DOHH2 (cell line): Measurements from ENCODE around the gene NIPAL3.
"Not testable (repeated sequence)": the region's sequence is repeated elsewhere in the genome, so short reads cannot be mapped to it uniquely, and the experiment has no call there.

Experiments
- H3F3A ChIP-seq: fragments of 200-600 bp; sonication (generic), shearing (Covaris generic); 2 replicates; pipeline ENCODE4 v1.6.0; 2016; ENCODE audit warnings: antibody characterized with exemption, mild to moderate bottlenecking; ENCODE audit not compliant: control insufficient read depth, insufficient read depth
- H3K27ac ChIP-seq: fragments of 200-600 bp; sonication (generic); 2 replicates; pipeline ENCODE4 v1.5.1; 2014; ENCODE audit warnings: low read depth, mild to moderate bottlenecking, low read length, moderate library complexity
- H3K27me3 ChIP-seq: fragments of 200-600 bp; sonication (generic); 2 replicates; pipeline ENCODE4 v1.6.1; 2014; ENCODE audit warnings: mild to moderate bottlenecking, low read length, mixed read lengths; ENCODE audit not compliant: control insufficient read depth
- H3K36me3 ChIP-seq: fragments of 200-600 bp; sonication (generic); 2 replicates; pipeline ENCODE4 v1.6.1; 2014; ENCODE audit warnings: mild to moderate bottlenecking, low read length, moderate library complexity, mixed read lengths; ENCODE audit not compliant: control insufficient read depth
- H3K4me1 ChIP-seq: fragments of 200-600 bp; sonication (generic); 2 replicates; pipeline ENCODE4 v1.6.1; 2014; ENCODE audit warnings: mild to moderate bottlenecking, low read length, mixed read lengths; ENCODE audit not compliant: control insufficient read depth
- H3K4me2 ChIP-seq: fragments of 200-600 bp; sonication (generic); 2 replicates; pipeline ENCODE4 v1.6.0; 2014; ENCODE audit warnings: mild to moderate bottlenecking, low read length, moderate library complexity
- H3K4me3 ChIP-seq: fragments of 200-600 bp; sonication (generic); 2 replicates; pipeline ENCODE4 v1.5.1; 2014; ENCODE audit warnings: mild to moderate bottlenecking, low read length, mixed read lengths
- H3K79me2 ChIP-seq: fragments of 200-600 bp; sonication (generic); 2 replicates; pipeline ENCODE4 v1.6.1; 2014; ENCODE audit warnings: mild to moderate bottlenecking, low read length, mixed read lengths; ENCODE audit not compliant: control insufficient read depth
- H3K9me2 ChIP-seq: fragments of 200-600 bp; sonication (generic); replicated peaks from 2 replicates; pipeline ENCODE4 v1.6.1; 2014; ENCODE audit warnings: mild to moderate bottlenecking, low read length, mixed read lengths; ENCODE audit not compliant: control insufficient read depth
- H3K9me3 ChIP-seq: fragments of 200-600 bp; sonication (generic); 2 replicates; pipeline ENCODE4 v1.6.1; 2014; ENCODE audit warnings: antibody characterized with exemption, low read length, mixed read lengths; ENCODE audit not compliant: control insufficient read depth, insufficient read depth
- H4K20me1 ChIP-seq: fragments of 200-600 bp; sonication (generic); 2 replicates; pipeline ENCODE4 v1.6.0; 2014; ENCODE audit warnings: low read depth, mild to moderate bottlenecking, antibody characterized with exemption, low read length, moderate library complexity; ENCODE audit not compliant: control insufficient read depth, insufficient read depth
- CTCF ChIP-seq: fragments of 200-600 bp; sonication (generic); IDR thresholded peaks from one replicate; pipeline ENCODE4 v1.5.1; 2014; ENCODE audit warnings: antibody characterized with exemption, mild to moderate bottlenecking, low read depth, low read length; ENCODE audit not compliant: poor library complexity, severe bottlenecking
- EZH2phosphoT487 ChIP-seq: fragments of 200-600 bp; sonication (generic); IDR thresholded peaks from 2 replicates; pipeline ENCODE4 v1.6.1; 2017; ENCODE audit warnings: borderline replicate concordance, mild to moderate bottlenecking, antibody characterized with exemption, low read length, moderate library complexity, mixed read lengths

Gene NIPAL3

GRCh38 chr1:24441996-24442668 is 26.5 kb downstream of the NIPAL3 start:
- no peaks in the 10 kb centered on the region for H3K27me3 ChIP-seq
- no peaks in the 10 kb centered on the region for H4K20me1 ChIP-seq
- peaks cover 13% of the 10 kb centered on the region; the same call in 1 of the 2 replicates for H3K36me3 ChIP-seq
- no peaks in the 10 kb centered on the region for H3K9me2 ChIP-seq
- no peak overlapping the region for H3K4me3 ChIP-seq
- no peaks in the 10 kb centered on the region for H3K79me2 ChIP-seq
- H3K27ac ChIP-seq: no peak overlapping the region
- no peaks in the 10 kb centered on the region for H3F3A ChIP-seq
- H3K4me1 ChIP-seq: no peaks in the 10 kb centered on the region
- H3K9me3 ChIP-seq: no peaks in the 10 kb centered on the region
- no peak overlapping the region for H3K4me2 ChIP-seq
- TF ChIP-seq EZH2phosphoT487: no peak
- no peak for TF ChIP-seq CTCF

- no peaks in the 10 kb centered on the region for H3K9me3 ChIP-seq
- H3K9me2 ChIP-seq: no peaks in the 10 kb centered on the region
- no peak overlapping the region for H3K4me2 ChIP-seq
- no peaks in the 10 kb centered on the region for H4K20me1 ChIP-seq
- H3K36me3 ChIP-seq: peaks cover 13% of the 10 kb centered on the region; the same call in 1 of the 2 replicates
- H3K4me3 ChIP-seq: no peak overlapping the region
- no peaks in the 10 kb centered on the region for H3K27me3 ChIP-seq
- H3K27ac ChIP-seq: no peak overlapping the region
- no peaks in the 10 kb centered on the region for H3F3A ChIP-seq
- H3K79me2 ChIP-seq: no peaks in the 10 kb centered on the region
- H3K4me1 ChIP-seq: no peaks in the 10 kb centered on the region
- TF ChIP-seq CTCF (no peak), EZH2phosphoT487 (no peak)
Observed at GRCh38 chr1:24442764-24443163, 27.2 kb downstream of the NIPAL3 start.

- Histone ChIP-seq H3K36me3 (peaks cover 13% of the 10 kb centered on the region; the same call in 1 of the 2 replicates), H3K9me3 (no peaks in the 10 kb centered on the region), H3K4me1 (no peaks in the 10 kb centered on the region), H3K27me3 (no peaks in the 10 kb centered on the region), H3K27ac (no peak overlapping the region), H3K79me2 (no peaks in the 10 kb centered on the region), H3F3A (no peaks in the 10 kb centered on the region), H3K9me2 (no peaks in the 10 kb centered on the region), H3K4me3 (no peak overlapping the region), H4K20me1 (no peaks in the 10 kb centered on the region), H3K4me2 (no peak overlapping the region)
- TF ChIP-seq EZH2phosphoT487 (no peak), CTCF (no peak)
Observed at GRCh38 chr1:24443241-24443656, 27.6 kb downstream of the NIPAL3 start.

GRCh38 chr1:24446446-24446845 is 30.8 kb downstream of the NIPAL3 start:
- not testable (repeated sequence) for H3K79me2 ChIP-seq, H3K9me2 ChIP-seq, H3K9me3 ChIP-seq, H3K4me2 ChIP-seq, H3F3A ChIP-seq, H3K4me1 ChIP-seq, H3K27me3 ChIP-seq, H4K20me1 ChIP-seq, H3K4me3 ChIP-seq, H3K27ac ChIP-seq
- peaks cover 23% of the 10 kb centered on the region for H3K36me3 ChIP-seq
